Glutamatergic neuron (in vitro differentiated cells): ENCODE results near the gene INSIG1. TPM values are rescaled to one million over a fixed set of nuclear protein-coding genes. Genes with fewer than 3 reads are reported as not detected.

ENCODE experiments used
- DNase-seq: peaks from one replicate; pipeline ENCODE4 v3.0.0; 2022
- H3K27ac Mint-ChIP-seq: one replicate; pipeline ENCODE4 v1.8.0; 2020; ENCODE audit warnings: mild to moderate bottlenecking, mixed read lengths, inconsistent platforms; ENCODE audit not compliant: unreplicated experiment
- H3K27me3 Mint-ChIP-seq: one replicate; pipeline ENCODE4 v1.8.0; 2020; ENCODE audit warnings: mild to moderate bottlenecking, moderate library complexity, mixed read lengths, inconsistent platforms; ENCODE audit not compliant: unreplicated experiment
- H3K36me3 Mint-ChIP-seq: one replicate; pipeline ENCODE4 v1.8.0; 2020; ENCODE audit warnings: mild to moderate bottlenecking, mixed read lengths, inconsistent platforms; ENCODE audit not compliant: unreplicated experiment
- H3K4me1 Mint-ChIP-seq: one replicate; pipeline ENCODE4 v1.8.0; 2020; ENCODE audit warnings: mild to moderate bottlenecking, low read depth, mixed read lengths, inconsistent platforms; ENCODE audit not compliant: unreplicated experiment
- H3K4me3 Mint-ChIP-seq: one replicate; pipeline ENCODE4 v1.8.0; 2020; ENCODE audit warnings: mild to moderate bottlenecking, mixed read lengths, inconsistent platforms; ENCODE audit not compliant: unreplicated experiment
- H3K9me3 Mint-ChIP-seq: one replicate; pipeline ENCODE4 v1.8.0; 2020; ENCODE audit warnings: mild to moderate bottlenecking, moderate library complexity, mixed read lengths, inconsistent platforms; ENCODE audit not compliant: unreplicated experiment
- total RNA-seq: library from RNA; stranded (reverse); fragmentation: NEBNext Ultra II Directional; extraction: Animal tissue kit (Norgen Biotek cat#: 25700); gene quantifications from one replicate; pipeline ENCODE4 v1.2.1, GENCODE V29; 2021; ENCODE audit not compliant: unreplicated experiment
- TF ChIP-seq, protein P1 (sequence below): fragments of 200-600 bp; sonication (generic); IDR thresholded peaks from one replicate; pipeline ENCODE4 v1.5.0; 2021; ENCODE audit not compliant: partially characterized antibody, unreplicated experiment

INSIG1 gene
- total RNA-seq, 1 donor from 2014 or later: 95.2 TPM

DNA sequence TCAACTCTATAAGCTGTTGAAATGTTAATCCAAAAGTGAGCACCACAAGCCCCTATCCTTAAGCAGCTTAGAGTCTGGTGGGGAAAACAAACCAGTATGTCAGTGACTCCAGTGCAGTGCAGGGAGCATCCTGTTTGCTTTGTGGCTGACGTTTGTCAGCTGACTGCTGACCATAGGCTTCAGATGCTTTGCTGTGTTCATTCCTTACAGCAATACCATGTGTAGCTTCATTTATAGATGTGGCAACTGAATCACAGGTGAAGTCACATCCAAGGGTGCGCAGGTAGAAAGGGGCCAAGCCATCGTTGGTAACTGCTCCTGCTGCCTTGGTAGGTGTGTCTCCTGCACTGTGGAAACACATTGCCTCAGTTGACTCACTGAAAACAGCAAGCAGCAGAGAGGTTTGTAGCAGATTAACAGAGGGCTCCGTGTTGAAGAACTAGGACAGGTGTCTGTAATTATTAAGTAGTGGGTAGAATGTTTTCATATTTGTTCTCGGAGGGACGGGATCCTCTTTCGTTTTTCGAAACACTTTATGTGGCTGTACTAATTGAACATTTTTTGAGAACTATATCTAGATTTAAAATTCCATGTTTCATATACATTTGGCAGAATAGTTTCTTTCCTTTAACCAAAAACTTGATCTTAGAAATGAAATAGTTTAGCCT, 2.0 kb downstream of the INSIG1 start:
- H3K4me3 Mint-ChIP-seq: peak overlapping the region; percentile 94
- peaks cover under 1% of the 10 kb centered on the region for H3K36me3 Mint-ChIP-seq
- peaks cover 22% of the 10 kb centered on the region for H3K4me1 Mint-ChIP-seq
- H3K9me3 Mint-ChIP-seq: peaks cover 10% of the 10 kb centered on the region
- H3K27ac Mint-ChIP-seq: peak overlapping the region; percentile 95
- no peak for DNase-seq
- H3K27me3 Mint-ChIP-seq: peaks cover 11% of the 10 kb centered on the region
- TF ChIP-seq, protein P1, sequence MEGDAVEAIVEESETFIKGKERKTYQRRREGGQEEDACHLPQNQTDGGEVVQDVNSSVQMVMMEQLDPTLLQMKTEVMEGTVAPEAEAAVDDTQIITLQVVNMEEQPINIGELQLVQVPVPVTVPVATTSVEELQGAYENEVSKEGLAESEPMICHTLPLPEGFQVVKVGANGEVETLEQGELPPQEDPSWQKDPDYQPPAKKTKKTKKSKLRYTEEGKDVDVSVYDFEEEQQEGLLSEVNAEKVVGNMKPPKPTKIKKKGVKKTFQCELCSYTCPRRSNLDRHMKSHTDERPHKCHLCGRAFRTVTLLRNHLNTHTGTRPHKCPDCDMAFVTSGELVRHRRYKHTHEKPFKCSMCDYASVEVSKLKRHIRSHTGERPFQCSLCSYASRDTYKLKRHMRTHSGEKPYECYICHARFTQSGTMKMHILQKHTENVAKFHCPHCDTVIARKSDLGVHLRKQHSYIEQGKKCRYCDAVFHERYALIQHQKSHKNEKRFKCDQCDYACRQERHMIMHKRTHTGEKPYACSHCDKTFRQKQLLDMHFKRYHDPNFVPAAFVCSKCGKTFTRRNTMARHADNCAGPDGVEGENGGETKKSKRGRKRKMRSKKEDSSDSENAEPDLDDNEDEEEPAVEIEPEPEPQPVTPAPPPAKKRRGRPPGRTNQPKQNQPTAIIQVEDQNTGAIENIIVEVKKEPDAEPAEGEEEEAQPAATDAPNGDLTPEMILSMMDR: no peak

DNA sequence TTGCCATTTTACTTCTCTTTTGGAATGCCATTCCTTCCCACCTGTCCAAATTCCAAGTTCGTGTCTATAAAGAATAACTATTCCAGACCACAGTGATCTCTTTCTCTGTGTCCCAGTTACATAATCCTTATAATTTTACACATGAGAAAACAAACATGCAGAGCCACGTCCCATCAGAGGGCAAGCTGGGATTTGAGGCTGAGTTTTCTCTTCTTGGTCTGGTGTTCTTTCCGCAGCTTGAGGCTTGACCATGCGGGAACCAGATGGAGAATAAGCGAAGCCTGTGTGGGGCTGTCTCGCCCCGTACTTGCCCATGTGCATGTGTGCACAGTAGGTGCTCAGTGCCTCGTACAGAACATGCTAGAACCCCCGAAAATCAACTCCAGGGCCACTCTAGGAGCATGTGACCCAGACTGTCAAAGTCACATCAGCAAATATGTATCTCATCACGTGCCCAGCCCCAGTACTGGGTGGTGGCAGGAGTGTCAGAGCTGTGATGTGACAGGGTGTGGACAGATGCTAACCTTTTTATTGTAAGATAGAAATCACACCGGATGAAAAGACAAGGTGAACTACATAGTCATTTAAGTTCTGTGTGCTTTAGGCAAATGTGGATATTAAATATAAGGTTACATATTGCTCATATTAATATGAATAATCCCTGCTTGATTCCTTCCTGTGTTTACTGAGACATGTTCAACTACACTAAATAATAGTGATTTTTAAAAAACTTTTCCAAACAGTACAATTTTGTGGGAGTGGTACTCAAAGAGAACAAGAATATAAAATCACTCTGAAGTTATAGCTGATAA, 3.2 kb downstream of the INSIG1 start:
- H3K27me3 Mint-ChIP-seq: peaks cover 12% of the 10 kb centered on the region
- H3K4me1 Mint-ChIP-seq: peaks cover 23% of the 10 kb centered on the region
- TF ChIP-seq, protein P1: no peak
- H3K27ac Mint-ChIP-seq: peak overlapping the region; percentile 30
- no peak for DNase-seq
- H3K36me3 Mint-ChIP-seq: no peaks in the 10 kb centered on the region
- H3K4me3 Mint-ChIP-seq: peak overlapping the region; percentile 93
- peaks cover 10% of the 10 kb centered on the region for H3K9me3 Mint-ChIP-seq

DNA sequence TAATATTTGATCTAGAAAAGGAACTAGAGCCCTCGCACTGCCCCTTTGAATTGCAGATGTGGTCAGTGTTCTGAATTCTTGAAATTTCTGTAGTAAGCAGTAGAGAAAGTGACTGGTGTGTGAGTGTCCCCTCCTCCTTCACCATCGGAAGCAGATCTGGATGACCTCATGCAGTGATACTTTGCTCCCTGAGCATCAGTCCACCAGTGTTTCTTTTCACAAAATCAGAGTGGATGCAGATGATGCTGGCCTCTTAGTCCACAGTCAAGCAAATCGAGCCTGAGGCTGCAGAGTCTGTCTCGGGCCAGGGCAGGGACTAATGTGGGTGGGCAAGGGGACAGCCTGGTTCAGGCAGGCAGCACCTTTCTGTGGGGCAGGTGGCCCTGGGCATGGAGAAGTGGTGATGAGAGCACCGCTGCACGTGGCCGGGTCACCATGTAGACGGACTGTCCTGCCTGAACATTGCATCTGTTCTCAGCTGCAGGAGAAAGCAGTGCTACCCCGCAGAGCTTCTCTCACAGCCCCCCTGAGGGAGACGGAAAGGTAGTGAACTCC, 5.4 kb downstream of the INSIG1 start:
- Mint-ChIP-seq H3K27me3 (peaks cover 10% of the 10 kb centered on the region), H3K36me3 (no peaks in the 10 kb centered on the region), H3K27ac (peak overlapping the region; percentile 28), H3K9me3 (peaks cover 6% of the 10 kb centered on the region), H3K4me1 (peaks cover 16% of the 10 kb centered on the region), H3K4me3 (no peak overlapping the region)
- TF ChIP-seq, protein P1: no peak
- DNase-seq: no peak

DNA sequence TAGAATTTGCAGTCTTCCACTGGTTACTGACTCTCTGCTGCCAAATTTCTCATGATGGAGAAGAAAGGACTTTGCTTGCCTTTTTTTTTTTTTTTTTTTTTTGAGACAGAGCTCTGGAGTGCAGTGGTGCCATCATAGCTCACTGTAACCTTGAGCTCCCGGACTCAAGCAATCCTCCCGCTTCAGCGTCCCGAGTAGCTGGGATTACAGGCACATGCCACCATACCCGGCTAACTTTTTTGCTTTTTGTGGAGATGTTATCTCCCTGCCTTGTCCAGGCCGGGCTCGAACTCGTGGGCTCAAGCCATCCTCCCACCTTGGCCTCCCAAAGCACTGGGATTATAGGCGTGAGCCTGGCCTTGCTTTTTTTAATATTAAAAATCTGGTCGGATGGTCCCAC, 6.2 kb downstream of the INSIG1 start:
- H3K9me3 Mint-ChIP-seq: peaks cover 1% of the 10 kb centered on the region
- TF ChIP-seq, protein P1: no peak
- H3K27ac Mint-ChIP-seq: no peak overlapping the region
- no peaks in the 10 kb centered on the region for H3K36me3 Mint-ChIP-seq
- no peak for DNase-seq
- peaks cover 16% of the 10 kb centered on the region for H3K4me1 Mint-ChIP-seq
- peaks cover 5% of the 10 kb centered on the region for H3K27me3 Mint-ChIP-seq
- no peak overlapping the region for H3K4me3 Mint-ChIP-seq
